GM19025 (cell line): Measurements from ENCODE around the gene PCDHGB1.
A peak's percentile ranks its signal among the peaks of the same experiment; 100 is the strongest.
"Not testable (repeated sequence)": the region's sequence is repeated elsewhere in the genome, so short reads cannot be mapped to it uniquely, and the experiment has no call there.

Source experiments
- ATAC-seq: cut with Tn5 transposase; IDR thresholded peaks from one replicate; pipeline ENCODE4 v1.9.1; 2021; ENCODE audit warnings: mild to moderate bottlenecking, low read depth, moderate library complexity; ENCODE audit not compliant: unreplicated experiment

PCDHGB1 gene

GRCh38 chr5:141349917-141350619 lies at the start of gene PCDHGB1:
Gene PCDHGB1 (plus strand): TSS chr5:141350099. CDS start chr5:141350261, 162 bp downstream.
- ATAC-seq: no peak

- no peak for ATAC-seq
Measured at GRCh38 chr5:141303756-141304155, 46.1 kb upstream of the PCDHGB1 start, which contains the start of gene SLC25A2. Gene SLC25A2 (minus strand): TSS chr5:141304049. CDS start chr5:141303865, 184 bp downstream.

- no peak for ATAC-seq
Measured at GRCh38 chr5:141306630-141307029, 43.3 kb upstream of the PCDHGB1 start.

- no peak for ATAC-seq
Measured at GRCh38 chr5:141313711-141314110, 36.2 kb upstream of the PCDHGB1 start.

GRCh38 chr5:141316963-141317362 lies 32.9 kb upstream of the PCDHGB1 start:
- not testable (repeated sequence) for ATAC-seq

- ATAC-seq: no peak
Measured at GRCh38 chr5:141319202-141319601, 30.7 kb upstream of the PCDHGB1 start.

GRCh38 chr5:141319699-141320098 lies 30.2 kb upstream of the PCDHGB1 start:
- ATAC-seq: no peak

- peak; percentile 90 for ATAC-seq
Measured at GRCh38 chr5:141320225-141321169, 29.4 kb upstream of the PCDHGB1 start, which contains the start of gene TAF7. Gene TAF7 (minus strand): TSS chr5:141320784. CDS start chr5:141320044, 740 bp downstream.

GRCh38 chr5:141322261-141322660 lies 27.6 kb upstream of the PCDHGB1 start:
- ATAC-seq: no peak

- ATAC-seq: peak; percentile 54
Measured at GRCh38 chr5:141326088-141326854, 23.6 kb upstream of the PCDHGB1 start.

GRCh38 chr5:141328231-141328630 lies 21.7 kb upstream of the PCDHGB1 start:
- ATAC-seq: no peak

GRCh38 chr5:141330299-141331080 lies 19.4 kb upstream of the PCDHGB1 start, which contains the start of gene PCDHGA1:
Gene PCDHGA1 (plus strand): TSS chr5:141330514.
- no peak for ATAC-seq

GRCh38 chr5:141332571-141332970 lies 17.3 kb upstream of the PCDHGB1 start:
- ATAC-seq: not testable (repeated sequence)

GRCh38 chr5:141338538-141339306 lies 11.2 kb upstream of the PCDHGB1 start, which contains the start of gene PCDHGA2:
Gene PCDHGA2 (plus strand): TSS chr5:141338760.
- no peak for ATAC-seq

- ATAC-seq: not testable (repeated sequence)
Measured at GRCh38 chr5:141340781-141341354, 9.0 kb upstream of the PCDHGB1 start.

GRCh38 chr5:141342773-141343172 lies 7.1 kb upstream of the PCDHGB1 start:
- ATAC-seq: no peak

- no peak for ATAC-seq
Measured at GRCh38 chr5:141343242-141343952, 6.5 kb upstream of the PCDHGB1 start, which contains the start of gene PCDHGA3. Gene PCDHGA3 (plus strand): TSS chr5:141343829. CDS start chr5:141344034, 205 bp downstream.
